Measurements from ENCODE around the gene EML2.

Gene EML2

GRCh38 chr19:45676851-45677263 is 37.7 kb upstream of the EML2 start:
- TF ChIP-seq CTCF (IDR thresholded peaks at IDR 0.05) = no peak
- no peak for TF ChIP-seq ZFX (IDR thresholded peaks at IDR 0.05; ENCODE audit: borderline replicate concordance)
- no peak overlapping the region; the same call in 1 of the 2 replicates for H3K27ac ChIP-seq

GRCh38 chr19:45674946-45675345 is 35.7 kb upstream of the EML2 start:
- TF ChIP-seq ZFX (IDR thresholded peaks at IDR 0.05; ENCODE audit: borderline replicate concordance) (no peak), CTCF (IDR thresholded peaks at IDR 0.05) (no peak)
- no peak overlapping the region for H3K27ac ChIP-seq

GRCh38 chr19:45670670-45671453 is 31.7 kb upstream of the EML2 start:
- H3K27ac ChIP-seq = peak overlapping the region; percentile 51
- TF ChIP-seq CTCF (IDR thresholded peaks at IDR 0.05) (no peak), ZFX (IDR thresholded peaks at IDR 0.05; ENCODE audit: borderline replicate concordance) (no peak)

GRCh38 chr19:45668342-45668871 is 29.2 kb upstream of the EML2 start:
- TF ChIP-seq ZFX (IDR thresholded peaks at IDR 0.05; ENCODE audit: borderline replicate concordance) = no peak
- no peak for TF ChIP-seq CTCF (IDR thresholded peaks at IDR 0.05)
- H3K27ac ChIP-seq = peak overlapping the region; percentile 27

GRCh38 chr19:45667620-45668341 is 28.6 kb upstream of the EML2 start, which contains the start of gene GIPR:
TSS of gene GIPR (plus strand) at chr19:45668221. CDS start at chr19:45669521, 1,300 bp downstream.
- peak within 1 kb of the TSS; percentile 27 for H3K27ac ChIP-seq

GRCh38 chr19:45664575-45664974 is 25.4 kb upstream of the EML2 start:
- no peak overlapping the region for H3K27ac ChIP-seq

More at GRCh38 chr19:45667620-45668341, 28.6 kb upstream of the EML2 start, which contains the start of gene GIPR:
- TF ChIP-seq ZFX (IDR thresholded peaks at IDR 0.05; ENCODE audit: borderline replicate concordance) (no peak), CTCF (IDR thresholded peaks at IDR 0.05) (no peak)

More at GRCh38 chr19:45664575-45664974, 25.4 kb upstream of the EML2 start:
- TF ChIP-seq ZFX (IDR thresholded peaks at IDR 0.05; ENCODE audit: borderline replicate concordance) (no peak), CTCF (IDR thresholded peaks at IDR 0.05) (no peak)

All from 22Rv1 (cell line).